ENCODE results near the gene VSTM4. TPM values are rescaled to one million over a fixed set of nuclear protein-coding genes. Genes with fewer than 3 reads are reported as not detected.

The VSTM4 gene
- total RNA-seq, 4 donors from 2014 or later = 1.8 to 4.0 (median 2.6) TPM

DNA sequence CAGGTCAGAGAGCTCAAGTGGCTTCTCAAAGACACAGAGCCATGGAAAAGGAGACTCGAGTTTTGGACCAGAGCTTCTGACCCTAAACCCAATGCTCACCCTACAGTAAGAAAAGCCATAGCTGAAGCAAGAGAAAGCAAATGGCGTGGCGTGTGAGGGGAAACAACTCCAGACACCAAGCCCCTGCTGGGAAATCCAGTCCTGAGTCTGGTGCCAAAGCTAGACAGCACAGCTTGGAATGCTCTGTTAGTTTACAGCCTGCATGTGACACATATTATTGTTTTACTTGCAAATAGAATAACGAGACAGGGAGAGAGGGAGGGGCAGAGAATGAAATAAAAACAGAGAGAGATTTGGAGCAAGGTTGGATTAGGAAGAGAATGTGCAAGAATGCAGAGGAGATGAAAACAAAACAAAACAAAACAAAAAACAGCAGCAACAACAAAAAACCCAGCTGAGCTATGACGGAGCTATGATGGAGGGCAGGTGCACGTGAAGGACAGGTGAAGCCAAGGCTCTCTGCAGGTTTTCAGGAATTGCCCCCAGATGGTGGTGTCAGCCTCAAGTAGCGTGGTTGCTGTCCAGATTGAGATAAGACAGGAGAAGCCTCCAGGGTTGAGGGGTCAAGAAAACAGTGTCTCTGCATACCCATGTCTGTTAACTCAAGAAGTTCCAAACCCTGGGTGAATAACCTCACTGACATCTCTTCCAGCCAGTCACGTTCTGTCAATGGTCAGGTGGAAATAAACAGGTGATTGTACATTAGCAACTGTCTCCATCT, 105.9 kb downstream of the VSTM4 start:
- ATAC-seq (no peak), DNase-seq (no peak)
- intact Hi-C loops (cut with DNase I; ENCODE audit: low total_unique reads) (no loop called here), in situ Hi-C loops (cut with MboI; ENCODE audit: low sequenced_read_pairs in 4 of 4) (no loop called here)
- Histone ChIP-seq H3K4me3 (no peak overlapping the region), H3K27me3 (no peaks in the 10 kb centered on the region), H3K27ac (no peak overlapping the region), H3K9me3 (no peaks in the 10 kb centered on the region), H3K36me3 (no peaks in the 10 kb centered on the region), H3K4me1 (peaks cover 13 to 20% of the 10 kb centered on the region in 2 donors)
- no peak for TF ChIP-seq POLR2A (IDR thresholded peaks at IDR 0.05)
- TF ChIP-seq, protein P1, sequence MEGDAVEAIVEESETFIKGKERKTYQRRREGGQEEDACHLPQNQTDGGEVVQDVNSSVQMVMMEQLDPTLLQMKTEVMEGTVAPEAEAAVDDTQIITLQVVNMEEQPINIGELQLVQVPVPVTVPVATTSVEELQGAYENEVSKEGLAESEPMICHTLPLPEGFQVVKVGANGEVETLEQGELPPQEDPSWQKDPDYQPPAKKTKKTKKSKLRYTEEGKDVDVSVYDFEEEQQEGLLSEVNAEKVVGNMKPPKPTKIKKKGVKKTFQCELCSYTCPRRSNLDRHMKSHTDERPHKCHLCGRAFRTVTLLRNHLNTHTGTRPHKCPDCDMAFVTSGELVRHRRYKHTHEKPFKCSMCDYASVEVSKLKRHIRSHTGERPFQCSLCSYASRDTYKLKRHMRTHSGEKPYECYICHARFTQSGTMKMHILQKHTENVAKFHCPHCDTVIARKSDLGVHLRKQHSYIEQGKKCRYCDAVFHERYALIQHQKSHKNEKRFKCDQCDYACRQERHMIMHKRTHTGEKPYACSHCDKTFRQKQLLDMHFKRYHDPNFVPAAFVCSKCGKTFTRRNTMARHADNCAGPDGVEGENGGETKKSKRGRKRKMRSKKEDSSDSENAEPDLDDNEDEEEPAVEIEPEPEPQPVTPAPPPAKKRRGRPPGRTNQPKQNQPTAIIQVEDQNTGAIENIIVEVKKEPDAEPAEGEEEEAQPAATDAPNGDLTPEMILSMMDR (IDR thresholded peaks at IDR 0.05 in 4 of 5, conservative IDR thresholded peaks at IDR 0.05 in 1 of 5) = no peak

DNA sequence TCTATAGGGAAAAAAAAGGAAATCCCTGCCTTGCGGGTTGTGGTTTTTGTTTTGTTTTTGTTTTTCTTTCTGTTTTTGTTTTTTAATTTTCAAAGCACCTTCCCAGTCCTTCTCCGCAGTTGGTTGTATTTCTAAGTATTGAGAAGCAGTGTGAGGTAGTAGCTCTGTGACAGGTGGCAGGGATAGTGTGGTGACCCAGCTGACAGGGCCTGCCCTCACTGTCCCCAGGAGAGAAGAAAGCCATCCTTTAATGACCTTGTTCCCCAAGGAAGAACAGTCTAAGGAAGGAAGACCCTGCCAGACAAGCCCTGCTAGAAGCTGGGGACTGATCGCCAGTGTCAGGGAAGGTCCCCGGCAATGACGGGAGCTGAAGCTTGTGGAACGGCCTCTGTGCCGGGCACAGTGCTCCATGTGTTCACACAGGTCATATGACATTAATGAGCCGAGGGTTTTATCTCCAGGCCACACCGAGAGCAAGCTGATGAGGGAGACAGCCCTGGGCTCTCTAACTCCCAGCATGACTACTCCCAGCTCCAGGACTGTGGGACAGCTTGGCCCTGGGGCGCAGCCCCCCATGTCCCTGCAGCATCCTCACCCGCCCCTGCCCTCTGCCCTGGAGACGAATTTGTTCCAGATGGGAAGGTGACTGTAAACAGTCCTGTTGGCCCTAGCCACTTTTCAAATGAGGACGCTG, 106.7 kb downstream of the VSTM4 start:
- in situ Hi-C loops (cut with MboI; ENCODE audit: low sequenced_read_pairs in 4 of 4) = no loop called here
- Histone ChIP-seq H3K4me1 (peaks cover 13 to 20% of the 10 kb centered on the region in 2 donors), H3K27me3 (no peaks in the 10 kb centered on the region), H3K9me3 (no peaks in the 10 kb centered on the region), H3K4me3 (no peak overlapping the region), H3K27ac (peak overlapping the region in 2 of 4 donors; percentile 3 to 35), H3K36me3 (no peaks in the 10 kb centered on the region)
- intact Hi-C loops (cut with DNase I; ENCODE audit: low total_unique reads) = no loop called here
- no peak for DNase-seq
- ATAC-seq = no peak
- TF ChIP-seq, protein P1 (IDR thresholded peaks at IDR 0.05 in 4 of 5, conservative IDR thresholded peaks at IDR 0.05 in 1 of 5) = no peak
- TF ChIP-seq POLR2A (IDR thresholded peaks at IDR 0.05) = no peak

DNA sequence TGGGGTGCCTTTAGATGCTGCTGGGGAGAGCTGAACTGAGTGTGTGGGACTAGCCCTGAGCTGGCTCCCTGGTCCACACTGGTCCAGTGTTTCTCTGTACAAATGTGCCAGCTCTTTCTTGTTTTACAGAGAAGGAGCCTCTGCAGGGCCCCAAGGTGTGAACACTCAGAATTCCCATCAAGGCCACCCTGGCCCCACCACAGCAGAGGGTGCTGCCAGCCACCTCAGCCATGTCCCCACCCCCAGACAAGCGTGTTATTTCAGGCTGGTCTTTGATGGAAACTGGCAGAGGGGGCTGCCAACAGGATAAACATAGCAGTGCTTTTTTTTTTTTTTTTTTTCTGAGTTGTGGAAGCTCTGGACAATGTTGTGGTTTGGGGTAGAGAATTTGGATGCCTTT, 107.2 kb downstream of the VSTM4 start:
- no peak for DNase-seq

DNA sequence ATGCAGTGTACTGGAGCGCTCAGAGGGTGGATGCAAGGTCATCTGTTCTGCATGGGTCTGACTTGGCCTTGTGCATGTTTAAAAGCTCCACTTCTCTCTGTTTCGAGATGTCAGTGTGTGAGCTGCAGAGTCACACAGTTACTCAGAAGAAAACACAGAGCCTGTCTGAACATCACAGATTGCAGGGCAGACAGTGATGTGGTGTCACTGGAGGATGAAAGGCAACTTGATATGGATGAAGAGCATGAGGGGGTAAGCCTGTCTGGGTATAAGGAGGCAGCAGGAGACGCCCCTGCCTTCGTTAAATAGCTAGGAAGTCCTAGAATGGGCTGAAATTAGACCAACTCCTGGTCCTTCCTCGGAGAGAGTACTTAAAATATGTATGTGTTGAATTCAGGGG, 108.2 kb downstream of the VSTM4 start:
- Histone ChIP-seq H3K4me1 (peaks cover 13 to 20% of the 10 kb centered on the region in 2 donors), H3K9me3 (no peaks in the 10 kb centered on the region), H3K4me3 (no peak overlapping the region), H3K27ac (no peak overlapping the region), H3K36me3 (no peaks in the 10 kb centered on the region), H3K27me3 (no peaks in the 10 kb centered on the region)
- intact Hi-C loops (cut with DNase I; ENCODE audit: low total_unique reads) = no loop called here
- TF ChIP-seq, protein P1 (IDR thresholded peaks at IDR 0.05 in 4 of 5, conservative IDR thresholded peaks at IDR 0.05 in 1 of 5) = no peak
- TF ChIP-seq POLR2A (IDR thresholded peaks at IDR 0.05) = no peak
- in situ Hi-C loops (cut with MboI; ENCODE audit: low sequenced_read_pairs in 4 of 4) = no loop called here
- DNase-seq (no peak), ATAC-seq (no peak)

More for the DNA sequence above, 107.2 kb downstream of the VSTM4 start:
- intact Hi-C loops (cut with DNase I; ENCODE audit: low total_unique reads) (no loop called here), in situ Hi-C loops (cut with MboI; ENCODE audit: low sequenced_read_pairs in 4 of 4) (no loop called here)
- H3K4me1 ChIP-seq = peaks cover 13 to 20% of the 10 kb centered on the region in 2 donors
- no peak for ATAC-seq
- TF ChIP-seq POLR2A (IDR thresholded peaks at IDR 0.05) = no peak
- TF ChIP-seq, protein P1 (IDR thresholded peaks at IDR 0.05 in 4 of 5, conservative IDR thresholded peaks at IDR 0.05 in 1 of 5) = no peak
- no peaks in the 10 kb centered on the region for H3K9me3 ChIP-seq
- no peaks in the 10 kb centered on the region for H3K27me3 ChIP-seq
- no peak overlapping the region for H3K4me3 ChIP-seq
- H3K36me3 ChIP-seq = no peaks in the 10 kb centered on the region
- H3K27ac ChIP-seq = peak overlapping the region in 2 of 4 donors; percentile 3 to 35
